ENCODE results near the gene SETDB2. TPM values are rescaled to one million over a fixed set of nuclear protein-coding genes. Genes with fewer than 3 reads are reported as not detected.

The SETDB2 gene
- total and polyA plus RNA-seq, 2 of the 13 experiments (the other 11 are each of a cell fraction or from before 2014, with no cell fraction given): 8.1 to 8.7 TPM

DNA sequence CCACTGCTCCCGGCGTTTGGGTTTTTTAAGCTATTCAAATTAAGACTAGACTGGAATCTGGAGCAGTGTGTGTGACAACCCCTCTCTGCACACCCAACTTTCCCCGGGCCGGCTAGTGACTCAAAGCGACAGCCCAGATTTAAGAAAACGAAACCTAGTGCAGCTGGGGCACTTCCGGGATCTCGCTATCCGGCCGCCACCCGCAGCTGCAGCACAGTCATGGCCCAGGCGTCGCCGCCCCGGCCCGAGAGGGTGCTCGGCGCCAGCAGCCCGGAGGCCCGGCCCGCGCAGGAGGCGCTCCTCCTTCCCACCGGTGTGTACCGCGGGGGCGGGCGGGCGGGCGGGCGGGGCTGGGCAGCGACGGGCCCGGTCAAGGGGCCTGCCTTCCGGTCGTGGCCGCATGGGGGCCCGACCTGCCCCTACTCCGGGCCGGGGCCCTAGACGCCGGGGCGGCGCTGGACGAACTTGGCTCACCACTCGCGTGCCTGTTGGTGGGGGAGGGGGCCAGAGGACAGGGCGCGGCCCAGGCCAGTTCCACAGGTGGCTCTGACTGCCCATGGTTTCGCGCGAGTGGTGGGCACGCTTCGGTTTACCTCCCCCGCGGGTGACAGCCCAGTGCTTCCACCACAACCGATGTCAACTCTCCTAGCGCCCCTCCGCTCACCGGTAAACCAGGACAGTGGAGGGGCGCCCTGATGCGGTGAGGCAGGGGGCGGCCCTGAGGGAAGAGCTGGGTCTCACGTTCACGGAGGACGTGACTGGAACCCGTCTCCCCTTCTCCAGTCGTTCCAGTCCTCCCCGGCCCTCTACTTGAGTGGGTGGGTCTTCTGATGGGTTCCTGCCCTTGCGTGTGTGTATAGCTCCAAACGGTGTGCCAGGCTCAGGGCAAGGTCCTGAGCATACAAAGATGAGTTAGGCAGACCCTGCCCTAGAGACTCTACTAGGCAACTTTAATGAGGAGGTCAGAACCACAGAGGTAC is 52.0 kb downstream of the SETDB2 start, which contains the start of gene PHF11 (continued):
- TF ChIP-seq ZFP36 (IDR thresholded peaks at IDR 0.05; ENCODE audit: borderline replicate concordance, low read depth, low read length, partially characterized antibody) (no peak), ZNF570 (CRISPR knock-in tag; IDR thresholded peaks at IDR 0.05; ENCODE audit: borderline replicate concordance) (no peak), ZSCAN30 (CRISPR knock-in tag; IDR thresholded peaks at IDR 0.05) (no peak), MXD4 (CRISPR knock-in tag; IDR thresholded peaks at IDR 0.05) (no peak), FLYWCH1 (CRISPR knock-in tag; IDR thresholded peaks at IDR 0.05) (no peak), HNRNPL (IDR thresholded peaks at IDR 0.05; ENCODE audit: low read depth, low read length) (peak; percentile 67; the same call in 1 of the 2 replicates), ETV6 (CRISPR knock-in tag; conservative IDR thresholded peaks at IDR 0.05) (no peak), ZMAT3 (CRISPR knock-in tag; conservative IDR thresholded peaks at IDR 0.05) (peak; percentile 45; the same call in 1 of the 2 replicates), SRSF9 (IDR thresholded peaks at IDR 0.05; ENCODE audit: borderline replicate concordance, insufficient read depth, low read depth, low read length, poor library complexity, severe bottlenecking) (no peak), ZNF577 (CRISPR knock-in tag; IDR thresholded peaks at IDR 0.05; ENCODE audit: borderline replicate concordance, low read depth) (no peak), RFXAP (CRISPR knock-in tag; IDR thresholded peaks at IDR 0.05; ENCODE audit: borderline replicate concordance) (peak; percentile 4; the same call in 1 of the 2 replicates), ZKSCAN5 (CRISPR knock-in tag; IDR thresholded peaks at IDR 0.05) (no peak), ARHGAP35 (CRISPR knock-in tag; IDR thresholded peaks at IDR 0.05; ENCODE audit: borderline replicate concordance) (no peak; the same call in 1 of the 2 replicates)
- TF ChIP-seq, protein P1, sequence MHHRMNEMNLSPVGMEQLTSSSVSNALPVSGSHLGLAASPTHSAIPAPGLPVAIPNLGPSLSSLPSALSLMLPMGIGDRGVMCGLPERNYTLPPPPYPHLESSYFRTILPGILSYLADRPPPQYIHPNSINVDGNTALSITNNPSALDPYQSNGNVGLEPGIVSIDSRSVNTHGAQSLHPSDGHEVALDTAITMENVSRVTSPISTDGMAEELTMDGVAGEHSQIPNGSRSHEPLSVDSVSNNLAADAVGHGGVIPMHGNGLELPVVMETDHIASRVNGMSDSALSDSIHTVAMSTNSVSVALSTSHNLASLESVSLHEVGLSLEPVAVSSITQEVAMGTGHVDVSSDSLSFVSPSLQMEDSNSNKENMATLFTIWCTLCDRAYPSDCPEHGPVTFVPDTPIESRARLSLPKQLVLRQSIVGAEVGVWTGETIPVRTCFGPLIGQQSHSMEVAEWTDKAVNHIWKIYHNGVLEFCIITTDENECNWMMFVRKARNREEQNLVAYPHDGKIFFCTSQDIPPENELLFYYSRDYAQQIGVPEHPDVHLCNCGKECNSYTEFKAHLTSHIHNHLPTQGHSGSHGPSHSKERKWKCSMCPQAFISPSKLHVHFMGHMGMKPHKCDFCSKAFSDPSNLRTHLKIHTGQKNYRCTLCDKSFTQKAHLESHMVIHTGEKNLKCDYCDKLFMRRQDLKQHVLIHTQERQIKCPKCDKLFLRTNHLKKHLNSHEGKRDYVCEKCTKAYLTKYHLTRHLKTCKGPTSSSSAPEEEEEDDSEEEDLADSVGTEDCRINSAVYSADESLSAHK (CRISPR knock-in tag; IDR thresholded peaks at IDR 0.05; ENCODE audit: borderline replicate concordance): no peak
- TF ChIP-seq, protein P2, sequence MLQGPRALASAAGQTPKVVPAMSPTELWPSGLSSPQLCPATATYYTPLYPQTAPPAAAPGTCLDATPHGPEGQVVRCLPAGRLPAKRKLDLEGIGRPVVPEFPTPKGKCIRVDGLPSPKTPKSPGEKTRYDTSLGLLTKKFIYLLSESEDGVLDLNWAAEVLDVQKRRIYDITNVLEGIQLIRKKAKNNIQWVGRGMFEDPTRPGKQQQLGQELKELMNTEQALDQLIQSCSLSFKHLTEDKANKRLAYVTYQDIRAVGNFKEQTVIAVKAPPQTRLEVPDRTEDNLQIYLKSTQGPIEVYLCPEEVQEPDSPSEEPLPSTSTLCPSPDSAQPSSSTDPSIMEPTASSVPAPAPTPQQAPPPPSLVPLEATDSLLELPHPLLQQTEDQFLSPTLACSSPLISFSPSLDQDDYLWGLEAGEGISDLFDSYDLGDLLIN (CRISPR knock-in tag; IDR thresholded peaks at IDR 0.05; ENCODE audit: borderline replicate concordance): no peak
- TF ChIP-seq, protein P3, sequence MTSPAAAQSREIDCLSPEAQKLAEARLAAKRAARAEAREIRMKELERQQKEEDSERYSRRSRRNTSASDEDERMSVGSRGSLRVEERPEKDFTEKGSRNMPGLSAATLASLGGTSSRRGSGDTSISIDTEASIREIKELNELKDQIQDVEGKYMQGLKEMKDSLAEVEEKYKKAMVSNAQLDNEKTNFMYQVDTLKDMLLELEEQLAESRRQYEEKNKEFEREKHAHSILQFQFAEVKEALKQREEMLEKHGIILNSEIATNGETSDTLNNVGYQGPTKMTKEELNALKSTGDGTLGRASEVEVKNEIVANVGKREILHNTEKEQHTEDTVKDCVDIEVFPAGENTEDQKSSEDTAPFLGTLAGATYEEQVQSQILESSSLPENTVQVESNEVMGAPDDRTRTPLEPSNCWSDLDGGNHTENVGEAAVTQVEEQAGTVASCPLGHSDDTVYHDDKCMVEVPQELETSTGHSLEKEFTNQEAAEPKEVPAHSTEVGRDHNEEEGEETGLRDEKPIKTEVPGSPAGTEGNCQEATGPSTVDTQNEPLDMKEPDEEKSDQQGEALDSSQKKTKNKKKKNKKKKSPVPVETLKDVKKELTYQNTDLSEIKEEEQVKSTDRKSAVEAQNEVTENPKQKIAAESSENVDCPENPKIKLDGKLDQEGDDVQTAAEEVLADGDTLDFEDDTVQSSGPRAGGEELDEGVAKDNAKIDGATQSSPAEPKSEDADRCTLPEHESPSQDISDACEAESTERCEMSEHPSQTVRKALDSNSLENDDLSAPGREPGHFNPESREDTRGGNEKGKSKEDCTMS (CRISPR knock-in tag; conservative IDR thresholded peaks at IDR 0.05): no peak
- TF ChIP-seq, protein P4, sequence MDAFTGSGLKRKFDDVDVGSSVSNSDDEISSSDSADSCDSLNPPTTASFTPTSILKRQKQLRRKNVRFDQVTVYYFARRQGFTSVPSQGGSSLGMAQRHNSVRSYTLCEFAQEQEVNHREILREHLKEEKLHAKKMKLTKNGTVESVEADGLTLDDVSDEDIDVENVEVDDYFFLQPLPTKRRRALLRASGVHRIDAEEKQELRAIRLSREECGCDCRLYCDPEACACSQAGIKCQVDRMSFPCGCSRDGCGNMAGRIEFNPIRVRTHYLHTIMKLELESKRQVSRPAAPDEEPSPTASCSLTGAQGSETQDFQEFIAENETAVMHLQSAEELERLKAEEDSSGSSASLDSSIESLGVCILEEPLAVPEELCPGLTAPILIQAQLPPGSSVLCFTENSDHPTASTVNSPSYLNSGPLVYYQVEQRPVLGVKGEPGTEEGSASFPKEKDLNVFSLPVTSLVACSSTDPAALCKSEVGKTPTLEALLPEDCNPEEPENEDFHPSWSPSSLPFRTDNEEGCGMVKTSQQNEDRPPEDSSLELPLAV (CRISPR knock-in tag; conservative IDR thresholded peaks at IDR 0.05; ENCODE audit: low read depth): no peak
- TF ChIP-seq, protein P5, sequence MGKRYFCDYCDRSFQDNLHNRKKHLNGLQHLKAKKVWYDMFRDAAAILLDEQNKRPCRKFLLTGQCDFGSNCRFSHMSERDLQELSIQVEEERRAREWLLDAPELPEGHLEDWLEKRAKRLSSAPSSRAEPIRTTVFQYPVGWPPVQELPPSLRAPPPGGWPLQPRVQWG (CRISPR knock-in tag; IDR thresholded peaks at IDR 0.05; ENCODE audit: borderline replicate concordance, low read depth): no peak
- TF ChIP-seq, protein P6, sequence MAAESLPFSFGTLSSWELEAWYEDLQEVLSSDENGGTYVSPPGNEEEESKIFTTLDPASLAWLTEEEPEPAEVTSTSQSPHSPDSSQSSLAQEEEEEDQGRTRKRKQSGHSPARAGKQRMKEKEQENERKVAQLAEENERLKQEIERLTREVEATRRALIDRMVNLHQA (CRISPR knock-in tag; IDR thresholded peaks at IDR 0.05): no peak
